ENCODE measurements around the gene MS4A6E. TPM values are rescaled to one million over a fixed set of nuclear protein-coding genes. Genes with fewer than 3 reads are reported as not detected.
"Not testable (repeated sequence)": the region's sequence is repeated elsewhere in the genome, so short reads cannot be mapped to it uniquely, and the experiment has no call there.

Gene MS4A6E
- not detected for total RNA-seq

- no peak within 1 kb of the TSS for H3K4me3 Mint-ChIP-seq
- H3K36me3 Mint-ChIP-seq (ENCODE audit: low read depth), result no peaks in the 10 kb centered on the region
- H3K9me3 Mint-ChIP-seq, result peaks cover 4% of the 10 kb centered on the region
- no peak within 1 kb of the TSS for H3K27ac Mint-ChIP-seq
- no peak for ATAC-seq (replicated peaks)
- no peaks in the 10 kb centered on the region for H3K4me1 Mint-ChIP-seq
- H3K27me3 Mint-ChIP-seq, result peaks cover 8% of the 10 kb centered on the region
Observed at GRCh38 chr11:60326955-60327354, at the start of gene MS4A6E. MS4A6E (plus strand) TSS chr11:60327255; CDS start chr11:60334896, 7,641 bp downstream.

- H3K4me1 Mint-ChIP-seq, result no peaks in the 10 kb centered on the region
- ATAC-seq (replicated peaks), result no peak
- H3K36me3 Mint-ChIP-seq (ENCODE audit: low read depth), result no peaks in the 10 kb centered on the region
- H3K4me3 Mint-ChIP-seq, result no peak within 1 kb of the TSS
- H3K27me3 Mint-ChIP-seq, result peaks cover 16% of the 10 kb centered on the region
- no peak within 1 kb of the TSS for H3K27ac Mint-ChIP-seq
- H3K9me3 Mint-ChIP-seq, result no peaks in the 10 kb centered on the region
Observed at GRCh38 chr11:60280412-60280811, 46.6 kb upstream of the MS4A6E start, which contains the start of gene MS4A4A. MS4A4A (plus strand) TSS chr11:60280666; CDS start chr11:60280676, 10 bp downstream.

- ATAC-seq (replicated peaks), result no peak
- Mint-ChIP-seq H3K9me3 (no peaks in the 10 kb centered on the region), H3K4me1 (no peaks in the 10 kb centered on the region), H3K27me3 (peaks cover 16% of the 10 kb centered on the region), H3K27ac (no peak overlapping the region), H3K36me3 (ENCODE audit: low read depth) (no peaks in the 10 kb centered on the region), H3K4me3 (no peak overlapping the region)
Observed at GRCh38 chr11:60281485-60281884, 45.6 kb upstream of the MS4A6E start.

GRCh38 chr11:60282286-60282685 is 44.8 kb upstream of the MS4A6E start:
- Mint-ChIP-seq H3K4me1 (no peaks in the 10 kb centered on the region), H3K9me3 (no peaks in the 10 kb centered on the region), H3K27me3 (peaks cover 16% of the 10 kb centered on the region), H3K36me3 (ENCODE audit: low read depth) (no peaks in the 10 kb centered on the region), H3K27ac (no peak overlapping the region), H3K4me3 (no peak overlapping the region)
- no peak for ATAC-seq (replicated peaks)

GRCh38 chr11:60285411-60286126 is 41.5 kb upstream of the MS4A6E start:
- ATAC-seq (replicated peaks); H3K36me3 Mint-ChIP-seq (ENCODE audit: low read depth); H3K27ac Mint-ChIP-seq; H3K27me3 Mint-ChIP-seq; H3K4me1 Mint-ChIP-seq; H3K4me3 Mint-ChIP-seq; H3K9me3 Mint-ChIP-seq: not testable (repeated sequence)

- H3K4me1 Mint-ChIP-seq, result no peaks in the 10 kb centered on the region
- H3K27ac Mint-ChIP-seq, result no peak overlapping the region
- no peaks in the 10 kb centered on the region for H3K9me3 Mint-ChIP-seq
- peaks cover 11% of the 10 kb centered on the region for H3K27me3 Mint-ChIP-seq
- H3K36me3 Mint-ChIP-seq (ENCODE audit: low read depth), result no peaks in the 10 kb centered on the region
- no peak overlapping the region for H3K4me3 Mint-ChIP-seq
- ATAC-seq (replicated peaks), result no peak
Observed at GRCh38 chr11:60288531-60288930, 38.5 kb upstream of the MS4A6E start.

- no peaks in the 10 kb centered on the region for H3K36me3 Mint-ChIP-seq (ENCODE audit: low read depth)
- no peak for ATAC-seq (replicated peaks)
- H3K4me1 Mint-ChIP-seq, result no peaks in the 10 kb centered on the region
Observed at GRCh38 chr11:60292145-60292544, 34.9 kb upstream of the MS4A6E start.

GRCh38 chr11:60301178-60301577 is 25.9 kb upstream of the MS4A6E start:
- H3K27ac Mint-ChIP-seq, result no peak overlapping the region
- no peak overlapping the region for H3K4me3 Mint-ChIP-seq
- no peaks in the 10 kb centered on the region for H3K9me3 Mint-ChIP-seq
- no peak for ATAC-seq (replicated peaks)
- H3K36me3 Mint-ChIP-seq (ENCODE audit: low read depth), result no peaks in the 10 kb centered on the region
- no peaks in the 10 kb centered on the region for H3K4me1 Mint-ChIP-seq
- H3K27me3 Mint-ChIP-seq, result peaks cover 43% of the 10 kb centered on the region

More at GRCh38 chr11:60292145-60292544, 34.9 kb upstream of the MS4A6E start:
- peaks cover 29% of the 10 kb centered on the region for H3K27me3 Mint-ChIP-seq
- no peak overlapping the region for H3K27ac Mint-ChIP-seq
- H3K9me3 Mint-ChIP-seq, result no peaks in the 10 kb centered on the region
- no peak overlapping the region for H3K4me3 Mint-ChIP-seq

GRCh38 chr11:60301884-60302283 is 25.2 kb upstream of the MS4A6E start:
- not testable (repeated sequence) for ATAC-seq (replicated peaks); H3K4me1 Mint-ChIP-seq; H3K4me3 Mint-ChIP-seq; H3K9me3 Mint-ChIP-seq; H3K27ac Mint-ChIP-seq; H3K36me3 Mint-ChIP-seq (ENCODE audit: low read depth)
- H3K27me3 Mint-ChIP-seq, result peaks cover 39% of the 10 kb centered on the region

GRCh38 chr11:60303661-60304060 is 23.4 kb upstream of the MS4A6E start:
- no peak for ATAC-seq (replicated peaks)
- Mint-ChIP-seq H3K4me1 (peaks cover 4% of the 10 kb centered on the region), H3K27ac (no peak overlapping the region), H3K4me3 (no peak overlapping the region), H3K9me3 (no peaks in the 10 kb centered on the region), H3K36me3 (ENCODE audit: low read depth) (no peaks in the 10 kb centered on the region), H3K27me3 (peaks cover 32% of the 10 kb centered on the region)

- H3K4me1 Mint-ChIP-seq, result peaks cover 4% of the 10 kb centered on the region
- no peak overlapping the region for H3K27ac Mint-ChIP-seq
- no peak overlapping the region for H3K4me3 Mint-ChIP-seq
- peaks cover 37% of the 10 kb centered on the region for H3K27me3 Mint-ChIP-seq
- H3K36me3 Mint-ChIP-seq (ENCODE audit: low read depth), result no peaks in the 10 kb centered on the region
- H3K9me3 Mint-ChIP-seq, result no peaks in the 10 kb centered on the region
- ATAC-seq (replicated peaks), result no peak
Observed at GRCh38 chr11:60305906-60306619, 21.0 kb upstream of the MS4A6E start.

GRCh38 chr11:60307507-60308195 is 19.4 kb upstream of the MS4A6E start:
- Mint-ChIP-seq H3K27me3 (peaks cover 27% of the 10 kb centered on the region), H3K4me1 (peaks cover 4% of the 10 kb centered on the region), H3K9me3 (no peaks in the 10 kb centered on the region), H3K27ac (peak overlapping the region; percentile 24), H3K36me3 (ENCODE audit: low read depth) (no peaks in the 10 kb centered on the region), H3K4me3 (no peak overlapping the region)
- peak; percentile 88 for ATAC-seq (replicated peaks)

- Mint-ChIP-seq H3K4me3 (no peak overlapping the region), H3K27ac (no peak overlapping the region), H3K27me3 (peaks cover 31% of the 10 kb centered on the region), H3K36me3 (ENCODE audit: low read depth) (no peaks in the 10 kb centered on the region), H3K4me1 (peaks cover 4% of the 10 kb centered on the region), H3K9me3 (no peaks in the 10 kb centered on the region)
- no peak for ATAC-seq (replicated peaks)
Observed at GRCh38 chr11:60310407-60310998, 16.6 kb upstream of the MS4A6E start.

- peaks cover 40% of the 10 kb centered on the region for H3K27me3 Mint-ChIP-seq
- ATAC-seq (replicated peaks), result no peak
- peaks cover 6% of the 10 kb centered on the region for H3K9me3 Mint-ChIP-seq
- no peak overlapping the region for H3K4me3 Mint-ChIP-seq
- no peaks in the 10 kb centered on the region for H3K4me1 Mint-ChIP-seq
- H3K36me3 Mint-ChIP-seq (ENCODE audit: low read depth), result no peaks in the 10 kb centered on the region
- H3K27ac Mint-ChIP-seq, result no peak overlapping the region
Observed at GRCh38 chr11:60314635-60315321, 12.3 kb upstream of the MS4A6E start.
